T47D (cell line): Measurements from ENCODE around the gene RMI2.

Source experiments
- DNase-seq, 2 experiments: peaks; one replicate each; pipeline versions ENCODE4 v3.0.0 to v3.0.0-alpha.2; 2011 to 2012; ENCODE audit warnings: low read depth in 1 of 2, low spot score in 1 of 2
- JUND ChIP-seq: IDR thresholded peaks from 2 replicates; pipeline ENCODE4 v1.6.1; 2012; ENCODE audit warnings: low read depth
- in situ Hi-C: cut with HindIII; loops from 2 replicates; pipeline ENCODE4 v1.10.0; 2016; ENCODE audit warnings: low sequenced_read_pairs, low pct_unique_long_range_greater_than_20kb

Gene RMI2

DNA sequence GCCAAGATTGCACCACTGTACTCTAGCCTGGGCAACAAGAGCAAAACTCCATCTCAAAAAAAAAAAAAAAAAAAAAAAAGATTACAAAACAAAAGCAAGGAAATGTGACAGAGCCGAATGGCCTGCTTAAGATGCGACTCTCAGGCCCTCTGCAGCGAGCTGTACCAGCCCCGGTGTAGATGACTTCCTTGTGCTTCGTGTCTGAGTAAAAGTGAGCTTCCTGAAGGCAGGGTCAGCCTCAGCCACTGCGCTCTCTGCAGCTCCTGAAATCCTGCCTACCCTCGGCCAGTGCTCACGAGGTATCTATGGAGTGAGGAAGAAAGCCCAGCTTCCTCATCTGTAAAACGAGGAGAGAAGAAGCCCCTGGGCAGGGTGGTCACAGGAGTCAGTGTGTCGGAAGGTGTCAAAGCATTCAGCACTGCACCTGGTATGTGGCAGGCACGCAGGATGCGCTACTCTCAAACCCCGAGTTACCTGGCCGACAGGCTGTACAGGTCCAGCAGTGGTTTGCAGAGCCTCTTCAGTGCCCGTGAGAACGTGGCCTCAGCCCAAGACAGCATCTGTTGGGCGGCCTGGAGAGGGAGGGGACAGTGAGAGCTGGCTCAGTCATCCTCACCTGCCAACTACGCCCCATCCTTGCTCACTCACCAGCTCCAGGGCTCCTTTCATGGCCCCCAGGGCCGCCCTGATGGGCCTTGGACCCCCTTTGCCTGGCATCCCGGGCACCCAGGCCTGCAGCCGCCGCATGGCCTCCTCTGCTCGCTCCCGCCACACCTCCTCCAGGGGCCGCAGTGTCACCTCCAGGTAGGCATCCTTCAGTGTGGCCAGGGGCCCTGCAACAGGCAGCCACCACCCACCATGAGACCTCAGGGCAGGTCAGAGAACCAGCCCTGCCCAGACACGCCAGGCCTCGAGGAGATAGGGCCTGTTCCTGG lies 44.6 kb downstream of the RMI2 start:
- peak in 1 of 2 experiments; percentile 46 for DNase-seq
- in situ Hi-C loops = no loop called here

GRCh38 chr16:11390573-11391495 lies 45.6 kb downstream of the RMI2 start:
- TF ChIP-seq JUND = no peak
- in situ Hi-C loops = no loop called here
- DNase-seq = no peak

More for the DNA sequence above, 44.6 kb downstream of the RMI2 start:
- TF ChIP-seq JUND = no peak

GRCh38 chr16:11391576-11391975 lies 46.3 kb downstream of the RMI2 start:
- no peak for DNase-seq
- in situ Hi-C loops = no loop called here
- TF ChIP-seq JUND = no peak

DNA sequence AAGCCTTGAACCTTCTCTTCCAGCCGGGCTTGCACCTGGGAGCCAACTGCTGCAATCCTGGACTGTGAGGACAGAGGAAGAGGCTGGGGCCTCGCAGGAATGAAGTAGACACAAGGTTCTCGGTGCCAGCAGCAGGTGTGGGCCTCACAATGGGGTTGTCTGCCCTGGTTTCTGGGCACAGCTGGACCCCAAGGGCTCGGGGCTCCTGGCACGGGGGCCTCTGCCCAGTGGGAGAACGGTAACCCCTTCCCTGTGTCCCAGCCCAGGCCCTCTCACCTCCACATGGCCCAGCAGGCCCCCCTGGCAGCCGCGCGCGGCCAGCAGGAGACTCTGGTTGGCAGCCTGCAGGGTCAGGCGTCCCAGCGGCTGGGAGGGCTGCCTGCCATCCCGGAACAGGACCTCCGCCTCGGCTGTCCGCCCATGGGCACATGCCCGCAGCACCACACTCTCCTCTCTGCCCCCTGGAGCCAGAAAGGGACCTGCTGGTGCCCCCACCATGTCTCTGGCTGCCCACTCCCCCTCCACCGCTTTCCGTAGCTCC lies 46.9 kb downstream of the RMI2 start:
- TF ChIP-seq JUND = no peak
- DNase-seq = no peak
- in situ Hi-C loops = no loop called here

- TF ChIP-seq JUND = no peak
- in situ Hi-C loops = no loop called here
- DNase-seq = no peak
Observed at GRCh38 chr16:11393366-11393765, 48.1 kb downstream of the RMI2 start.

- in situ Hi-C loops = no loop called here
- DNase-seq = no peak
- no peak for TF ChIP-seq JUND
Observed at GRCh38 chr16:11393861-11394592, 48.8 kb downstream of the RMI2 start.

GRCh38 chr16:11394593-11394960 lies 49.3 kb downstream of the RMI2 start:
- no peak for TF ChIP-seq JUND
- DNase-seq = no peak
- in situ Hi-C loops = no loop called here

- DNase-seq = no peak
- in situ Hi-C loops = no loop called here
- no peak for TF ChIP-seq JUND
Observed at GRCh38 chr16:11395008-11395948, 50.0 kb downstream of the RMI2 start.

DNA sequence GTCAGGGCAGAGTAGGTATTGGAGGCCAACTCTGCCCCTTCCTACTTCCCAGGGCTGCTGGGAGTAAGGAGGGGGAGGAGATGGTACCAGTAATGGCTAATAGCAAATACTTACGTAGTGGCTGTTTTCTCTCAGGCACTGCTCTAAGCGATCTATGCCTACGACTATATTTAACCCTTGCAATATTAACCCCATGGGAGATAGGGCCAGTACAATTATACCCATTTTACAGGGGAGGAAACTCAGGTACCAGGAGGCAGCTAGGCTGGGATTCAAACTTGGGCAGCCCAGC lies 50.6 kb downstream of the RMI2 start:
- DNase-seq = no peak
- in situ Hi-C loops = no loop called here
- TF ChIP-seq JUND = no peak

- in situ Hi-C loops = no loop called here
- DNase-seq = peak; percentile 68 to 88
- TF ChIP-seq JUND = no peak
Observed at GRCh38 chr16:11396241-11397048, 51.2 kb downstream of the RMI2 start.

DNA sequence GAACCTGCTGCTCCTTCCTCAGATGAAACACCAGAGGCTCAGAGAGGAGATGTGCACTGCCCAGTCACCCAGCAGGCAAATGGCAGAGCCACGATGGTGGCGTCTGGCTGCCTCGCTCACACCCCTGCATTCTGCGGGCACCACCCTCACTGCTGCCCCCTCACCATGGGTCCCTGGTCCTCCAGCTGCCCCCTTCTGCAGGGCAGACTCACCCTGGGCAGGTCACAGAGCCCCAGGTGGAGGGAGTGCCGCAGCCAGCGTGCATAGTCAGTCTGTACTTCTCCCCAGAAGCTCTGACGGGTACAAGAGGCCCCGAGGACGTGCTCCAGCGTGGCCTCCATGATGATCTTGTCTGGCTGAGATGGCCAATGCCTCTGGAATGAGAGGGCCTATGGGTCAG lies 52.9 kb downstream of the RMI2 start:
- in situ Hi-C loops = no loop called here
- no peak for DNase-seq
- no peak for TF ChIP-seq JUND
